ENCODE results near the gene ASPSCR1.
A peak's percentile ranks its signal among the peaks of the same experiment; 100 is the strongest.

Gene ASPSCR1

DNA sequence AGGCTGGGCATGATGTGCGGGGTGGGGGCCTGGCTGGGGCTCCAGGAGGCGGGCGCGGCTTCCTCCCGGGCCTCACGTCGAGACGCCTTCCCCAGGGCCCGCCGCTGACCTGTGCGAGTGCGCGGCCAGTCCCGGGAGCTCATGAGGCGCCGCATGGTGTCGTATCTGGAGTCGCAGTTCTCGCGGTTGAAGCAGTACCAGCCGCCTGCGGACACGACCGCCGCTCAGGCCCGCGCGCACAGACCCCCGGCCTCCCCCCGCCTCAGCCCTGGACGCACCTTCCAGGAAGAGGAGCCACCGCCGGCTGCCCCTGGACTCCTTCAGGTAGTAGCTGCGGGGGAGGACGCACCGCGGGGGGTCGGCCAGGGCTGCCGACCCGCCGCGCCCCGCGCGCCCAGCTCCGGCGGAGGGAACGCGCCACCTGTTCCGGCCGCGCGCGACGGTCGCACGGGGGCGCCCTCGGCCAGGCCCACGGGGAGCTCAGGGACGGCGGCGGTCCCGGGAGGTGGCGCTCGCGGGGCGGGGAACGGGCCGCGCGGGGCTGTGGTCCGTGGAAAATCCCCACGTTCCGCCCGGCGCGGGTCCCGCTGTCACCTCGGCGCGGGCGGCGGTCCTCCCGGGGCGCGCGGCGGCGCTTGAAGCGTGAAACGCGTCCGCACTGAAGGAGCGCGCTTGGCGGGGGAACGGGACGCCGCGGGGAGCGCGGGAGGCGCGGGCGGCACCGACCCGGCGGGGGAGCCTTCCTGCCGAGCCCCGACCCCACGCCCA, 17.9 kb upstream of the ASPSCR1 start:
- H3K36me3 Mint-ChIP-seq (ENCODE audit: insufficient read depth), result no peaks in the 10 kb centered on the region
- no peaks in the 10 kb centered on the region for H3K9me3 Mint-ChIP-seq
- no peak overlapping the region for H3K27ac Mint-ChIP-seq (ENCODE audit: low read depth)
- ATAC-seq (replicated peaks; ENCODE audit: extremely low read depth, poor library complexity, severe bottlenecking) (peak; percentile 94), DNase-seq (ENCODE audit: low spot score in 2 of 2) (peak; percentile 62 to 84)
- H3K4me3 Mint-ChIP-seq, result peak overlapping the region; percentile 65
- H3K27me3 Mint-ChIP-seq, result peaks cover 48% of the 10 kb centered on the region
- H3K4me1 Mint-ChIP-seq, result peaks cover 20% of the 10 kb centered on the region

GRCh38 chr17:81960130-81960958, 17.1 kb upstream of the ASPSCR1 start:
- ATAC-seq (replicated peaks; ENCODE audit: extremely low read depth, poor library complexity, severe bottlenecking), result no peak
- peaks cover 20% of the 10 kb centered on the region for H3K4me1 Mint-ChIP-seq
- H3K27me3 Mint-ChIP-seq, result peaks cover 53% of the 10 kb centered on the region
- no peaks in the 10 kb centered on the region for H3K9me3 Mint-ChIP-seq
- H3K27ac Mint-ChIP-seq (ENCODE audit: low read depth), result no peak overlapping the region
- peaks cover 2% of the 10 kb centered on the region for H3K36me3 Mint-ChIP-seq (ENCODE audit: insufficient read depth)
- H3K4me3 Mint-ChIP-seq, result peak overlapping the region; percentile 29
- no peak for DNase-seq (ENCODE audit: low spot score in 2 of 2)

DNA sequence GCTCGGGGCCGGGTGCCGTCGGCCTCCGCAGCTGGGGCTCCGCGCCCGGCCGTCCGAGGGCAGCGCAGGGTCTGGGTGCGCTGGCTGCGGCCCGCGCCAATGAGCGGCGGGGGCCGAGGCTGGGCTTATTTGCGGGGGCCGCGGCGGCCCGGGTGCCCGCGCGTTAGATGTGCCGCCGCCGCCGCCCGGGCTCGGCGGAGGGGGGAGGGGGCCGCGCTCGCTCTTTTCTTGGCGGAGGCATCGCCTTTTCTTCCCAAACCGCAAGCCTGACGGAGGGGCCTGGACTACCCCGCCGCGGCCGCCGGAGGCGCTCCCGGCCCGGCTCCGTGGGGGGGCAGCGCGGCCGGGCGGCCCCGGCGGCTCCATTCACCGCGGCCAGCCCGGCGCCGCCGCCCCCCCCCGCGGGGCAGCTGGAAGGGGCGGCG, 16.3 kb upstream of the ASPSCR1 start, which contains the start of gene NOTUM:
NOTUM (minus strand) TSS at position 101 of the 425 bp plus-strand sequence. CDS start 278 bp downstream, outside the sequence.
- peaks cover 2% of the 10 kb centered on the region for H3K36me3 Mint-ChIP-seq (ENCODE audit: insufficient read depth)
- ATAC-seq (replicated peaks; ENCODE audit: extremely low read depth, poor library complexity, severe bottlenecking) (no peak), DNase-seq (ENCODE audit: low spot score in 2 of 2) (no peak)
- H3K4me3 Mint-ChIP-seq, result peak within 1 kb of the TSS; percentile 29
- no peaks in the 10 kb centered on the region for H3K9me3 Mint-ChIP-seq
- H3K27me3 Mint-ChIP-seq, result peaks cover 53% of the 10 kb centered on the region
- H3K4me1 Mint-ChIP-seq, result peaks cover 20% of the 10 kb centered on the region
- H3K27ac Mint-ChIP-seq (ENCODE audit: low read depth), result no peak within 1 kb of the TSS

DNA sequence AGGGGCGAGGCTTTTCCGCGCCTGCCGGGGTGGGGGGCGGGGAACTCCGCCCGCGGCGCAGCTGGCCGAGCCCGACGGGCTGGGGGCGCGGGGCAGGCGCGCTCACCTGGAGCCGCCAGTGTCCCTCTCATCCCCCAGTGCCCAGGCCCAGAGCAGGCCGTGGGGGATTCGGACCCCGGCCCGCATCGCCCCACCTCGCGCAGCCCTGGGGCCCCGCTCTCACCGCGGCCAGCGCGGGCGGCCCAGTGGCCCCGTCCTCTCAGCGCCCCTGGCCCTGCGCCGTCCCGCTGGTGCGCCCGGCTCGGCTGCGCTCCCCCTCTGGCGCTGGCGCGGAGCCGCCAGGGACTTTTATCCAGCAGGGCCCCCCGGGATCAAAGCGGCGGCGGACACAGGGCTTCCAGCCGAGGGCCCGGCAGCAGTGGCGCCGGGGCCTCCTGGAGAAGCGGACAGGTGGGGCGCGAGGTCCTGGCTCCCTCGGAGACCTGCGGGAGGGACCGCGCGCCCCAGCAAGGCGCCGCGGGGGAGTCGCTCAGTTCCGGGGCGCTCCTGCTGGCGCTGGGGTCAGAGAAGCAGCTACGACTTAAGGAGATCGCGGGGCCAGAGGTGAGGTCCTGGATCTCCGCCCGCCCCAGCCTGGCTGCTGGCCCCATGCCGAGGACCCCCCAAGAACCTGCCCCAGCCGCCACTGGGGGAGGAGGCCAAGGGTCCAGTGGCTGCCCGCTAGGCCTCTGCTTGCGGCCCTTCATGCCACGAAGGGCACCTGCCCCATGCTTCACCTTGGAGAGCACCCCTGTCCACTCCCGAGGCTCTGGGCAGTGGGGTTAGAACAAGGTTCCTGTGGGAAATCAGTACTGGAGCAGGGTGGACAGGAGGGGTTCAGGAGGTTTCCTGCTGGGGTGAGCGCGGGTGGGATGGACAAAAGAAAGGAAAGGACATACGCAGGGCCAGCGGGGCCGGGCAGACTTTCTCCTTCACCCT, 15.6 kb upstream of the ASPSCR1 start:
- ATAC-seq (replicated peaks; ENCODE audit: extremely low read depth, poor library complexity, severe bottlenecking) (no peak), DNase-seq (ENCODE audit: low spot score in 2 of 2) (no peak)
- Mint-ChIP-seq H3K4me1 (peaks cover 20% of the 10 kb centered on the region), H3K4me3 (peak overlapping the region; percentile 27), H3K27me3 (peaks cover 53% of the 10 kb centered on the region), H3K36me3 (ENCODE audit: insufficient read depth) (peaks cover 2% of the 10 kb centered on the region), H3K9me3 (no peaks in the 10 kb centered on the region), H3K27ac (ENCODE audit: low read depth) (no peak overlapping the region)

DNA sequence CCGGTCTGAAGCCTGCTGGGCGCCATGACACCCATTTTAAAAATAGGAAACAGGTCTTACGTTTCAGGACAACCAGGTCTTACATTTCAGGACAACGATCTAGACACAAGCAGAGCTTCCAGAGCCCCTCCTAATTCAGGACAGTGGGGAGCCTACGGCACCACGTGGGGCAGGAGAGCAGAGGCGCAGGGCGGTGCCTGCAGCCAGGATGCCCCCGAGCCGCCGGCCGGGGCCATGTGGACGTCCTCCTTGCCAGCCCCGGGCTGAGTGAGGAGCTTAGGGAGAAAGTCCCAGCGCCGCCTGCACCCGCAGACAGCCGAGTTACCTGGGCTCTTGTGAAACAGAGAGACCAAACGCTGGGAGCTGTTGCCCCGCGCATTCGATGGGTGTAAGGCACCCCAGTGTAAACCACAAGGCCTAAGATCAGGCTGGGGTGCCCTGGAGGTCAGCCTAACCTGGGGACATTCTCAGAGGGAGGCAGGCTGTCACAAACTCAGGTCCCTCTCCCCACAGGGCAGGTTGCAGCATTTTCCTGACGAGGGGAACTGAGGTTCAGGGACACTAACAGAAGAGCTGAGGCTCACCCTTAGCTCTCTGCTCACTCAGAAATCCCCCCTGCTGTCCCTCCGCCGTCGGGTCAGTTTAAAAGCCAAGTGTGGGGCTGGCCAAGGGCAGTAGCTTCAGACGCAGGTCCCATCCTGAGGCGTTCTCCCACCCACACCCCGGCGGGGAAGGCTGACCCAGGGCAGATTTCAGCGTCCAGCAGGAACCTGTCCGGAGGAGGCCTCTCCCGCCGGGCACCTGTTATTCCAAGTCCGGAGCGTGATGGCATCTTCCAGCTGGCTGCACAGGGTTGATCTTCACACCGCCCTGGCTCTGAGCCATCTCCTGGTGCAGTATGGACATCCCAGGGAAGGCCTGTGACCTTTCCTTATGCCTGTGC, 14.7 kb upstream of the ASPSCR1 start:
- ATAC-seq (replicated peaks; ENCODE audit: extremely low read depth, poor library complexity, severe bottlenecking) (no peak), DNase-seq (ENCODE audit: low spot score in 2 of 2) (no peak)
- peaks cover 2% of the 10 kb centered on the region for H3K36me3 Mint-ChIP-seq (ENCODE audit: insufficient read depth)
- H3K4me1 Mint-ChIP-seq, result peaks cover 20% of the 10 kb centered on the region
- no peaks in the 10 kb centered on the region for H3K9me3 Mint-ChIP-seq
- no peak overlapping the region for H3K27ac Mint-ChIP-seq (ENCODE audit: low read depth)
- H3K27me3 Mint-ChIP-seq, result peaks cover 44% of the 10 kb centered on the region
- peak overlapping the region; percentile 27 for H3K4me3 Mint-ChIP-seq

DNA sequence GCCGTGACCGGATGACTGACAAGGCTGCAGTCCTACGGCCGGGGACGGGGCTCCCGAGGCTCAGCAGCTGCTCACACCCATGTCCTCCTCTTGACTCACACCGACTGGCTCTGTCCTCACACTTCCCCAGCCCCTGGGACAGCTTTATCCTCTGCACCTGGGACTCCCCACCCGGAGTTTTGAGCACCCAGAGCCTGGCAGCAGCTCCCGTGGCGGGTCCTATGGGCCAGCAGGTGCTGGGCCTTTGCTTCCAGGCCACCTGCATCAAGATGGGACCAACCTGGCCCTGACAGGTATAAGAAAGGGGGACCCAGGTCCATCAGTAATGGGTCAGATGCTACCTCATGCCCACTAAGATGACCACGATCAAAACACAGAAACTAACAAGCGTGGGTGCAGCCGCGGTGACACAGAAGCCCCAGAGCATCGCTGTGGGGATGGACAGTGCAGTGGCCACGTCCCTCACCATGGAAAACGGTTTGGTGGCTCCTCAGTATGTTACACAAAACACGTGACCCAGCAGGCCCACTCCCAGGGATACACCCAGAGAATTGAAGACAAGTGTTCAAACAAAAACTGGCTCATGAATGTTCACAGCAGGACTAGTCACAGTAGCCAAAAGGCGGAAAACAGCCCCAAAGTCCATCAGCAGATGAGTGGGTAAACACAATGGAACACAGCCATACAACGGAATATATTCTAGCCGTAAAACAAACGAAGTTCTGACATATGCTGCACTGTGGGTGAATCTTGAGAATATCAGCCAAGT, 13.2 kb upstream of the ASPSCR1 start:
- Mint-ChIP-seq H3K4me3 (peak overlapping the region; percentile 53), H3K27me3 (peaks cover 30% of the 10 kb centered on the region), H3K27ac (ENCODE audit: low read depth) (no peak overlapping the region), H3K36me3 (ENCODE audit: insufficient read depth) (peaks cover 4% of the 10 kb centered on the region), H3K4me1 (peaks cover 15% of the 10 kb centered on the region), H3K9me3 (no peaks in the 10 kb centered on the region)
- no peak for ATAC-seq (replicated peaks; ENCODE audit: extremely low read depth, poor library complexity, severe bottlenecking)
- no peak for DNase-seq (ENCODE audit: low spot score in 2 of 2)

DNA sequence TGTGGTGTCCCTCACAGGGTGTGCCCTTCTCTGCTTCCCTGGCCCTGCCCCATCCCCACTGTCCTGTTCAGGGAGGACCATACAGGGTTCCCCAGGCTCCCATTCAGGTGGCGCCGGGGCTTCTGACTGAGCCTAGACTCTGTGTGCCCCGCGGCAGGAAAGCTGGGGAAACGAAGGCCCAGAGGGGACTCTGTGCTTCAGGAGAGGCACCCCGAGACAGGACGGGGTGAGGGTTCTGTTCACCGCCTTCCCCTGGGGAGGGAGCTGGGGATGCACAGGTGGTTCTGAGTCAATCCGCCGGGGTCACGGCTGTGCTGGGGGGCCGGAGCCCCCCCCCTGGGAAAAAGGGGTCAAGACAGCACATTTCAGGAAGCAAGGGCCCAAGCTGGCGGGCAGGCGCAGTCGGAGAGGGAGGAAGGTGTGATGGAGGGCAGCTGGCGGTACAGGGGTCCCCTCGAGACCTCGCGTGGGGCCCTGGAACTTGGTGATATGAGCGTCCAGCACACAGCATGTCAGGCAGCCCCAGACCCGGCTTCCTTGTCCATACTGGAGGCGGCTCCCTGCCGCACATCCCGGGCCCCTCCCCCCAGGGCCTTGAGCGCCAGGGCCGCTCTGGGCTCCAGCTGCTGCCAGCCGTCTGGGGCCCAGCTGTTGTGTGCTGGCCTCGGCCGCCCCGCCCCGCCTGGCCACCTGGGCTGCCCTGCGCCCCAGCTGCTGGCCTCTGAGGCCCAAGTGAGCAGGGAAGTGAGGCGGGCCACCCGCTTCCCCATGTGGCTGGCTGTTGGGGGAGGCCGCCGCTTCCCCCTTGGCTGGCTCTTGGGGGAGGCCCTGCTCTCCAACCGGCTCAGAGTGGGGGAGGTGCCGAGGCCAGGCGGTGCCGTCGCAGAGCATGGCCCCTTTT, 10.8 kb upstream of the ASPSCR1 start:
- no peak overlapping the region for H3K27ac Mint-ChIP-seq (ENCODE audit: low read depth)
- peaks cover 30% of the 10 kb centered on the region for H3K27me3 Mint-ChIP-seq
- H3K4me3 Mint-ChIP-seq, result peak overlapping the region; percentile 13
- no peaks in the 10 kb centered on the region for H3K9me3 Mint-ChIP-seq
- H3K36me3 Mint-ChIP-seq (ENCODE audit: insufficient read depth), result peaks cover 4% of the 10 kb centered on the region
- ATAC-seq (replicated peaks; ENCODE audit: extremely low read depth, poor library complexity, severe bottlenecking) (no peak), DNase-seq (ENCODE audit: low spot score in 2 of 2) (no peak)
- H3K4me1 Mint-ChIP-seq, result peaks cover 15% of the 10 kb centered on the region

DNA sequence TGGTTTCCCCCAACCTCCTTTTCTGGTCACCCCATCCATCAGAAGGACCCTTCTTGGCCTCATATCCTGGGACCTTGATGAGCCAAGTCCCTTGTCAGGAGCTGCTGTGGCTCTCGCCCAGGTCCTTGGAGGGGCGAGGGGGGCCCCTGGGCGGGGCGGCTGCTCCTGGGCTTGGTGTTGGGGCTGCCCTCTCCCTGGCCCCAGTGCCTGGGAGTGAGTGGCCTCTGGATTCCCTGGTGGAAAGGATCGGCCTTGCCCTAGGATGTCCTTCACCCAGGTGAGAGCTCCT, 10.2 kb upstream of the ASPSCR1 start:
- Mint-ChIP-seq H3K36me3 (ENCODE audit: insufficient read depth) (peaks cover 4% of the 10 kb centered on the region), H3K27ac (ENCODE audit: low read depth) (no peak overlapping the region), H3K4me1 (peaks cover 15% of the 10 kb centered on the region), H3K9me3 (no peaks in the 10 kb centered on the region), H3K4me3 (peak overlapping the region; percentile 55), H3K27me3 (peaks cover 28% of the 10 kb centered on the region)
- DNase-seq (ENCODE audit: low spot score in 2 of 2) (no peak), ATAC-seq (replicated peaks; ENCODE audit: extremely low read depth, poor library complexity, severe bottlenecking) (no peak)

GRCh38 chr17:81967533-81968395, 9.7 kb upstream of the ASPSCR1 start:
- peaks cover 4% of the 10 kb centered on the region for H3K36me3 Mint-ChIP-seq (ENCODE audit: insufficient read depth)
- H3K27ac Mint-ChIP-seq (ENCODE audit: low read depth), result no peak overlapping the region
- H3K4me1 Mint-ChIP-seq, result peaks cover 15% of the 10 kb centered on the region
- peak; percentile 95 for ATAC-seq (replicated peaks; ENCODE audit: extremely low read depth, poor library complexity, severe bottlenecking)
- peaks cover 22% of the 10 kb centered on the region for H3K27me3 Mint-ChIP-seq
- DNase-seq (ENCODE audit: low spot score in 2 of 2), result peak; percentile 61 to 66
- H3K9me3 Mint-ChIP-seq, result no peaks in the 10 kb centered on the region
- H3K4me3 Mint-ChIP-seq, result peak overlapping the region; percentile 55

- ATAC-seq (replicated peaks; ENCODE audit: extremely low read depth, poor library complexity, severe bottlenecking), result no peak
- no peak overlapping the region for H3K27ac Mint-ChIP-seq (ENCODE audit: low read depth)
- peaks cover 11% of the 10 kb centered on the region for H3K4me1 Mint-ChIP-seq
- peaks cover 4% of the 10 kb centered on the region for H3K36me3 Mint-ChIP-seq (ENCODE audit: insufficient read depth)
- no peaks in the 10 kb centered on the region for H3K9me3 Mint-ChIP-seq
- peaks cover 16% of the 10 kb centered on the region for H3K27me3 Mint-ChIP-seq
- H3K4me3 Mint-ChIP-seq, result peak overlapping the region; percentile 55
- no peak for DNase-seq (ENCODE audit: low spot score in 2 of 2)
Observed at GRCh38 chr17:81968396-81968745, 9.1 kb upstream of the ASPSCR1 start.

Measured in central memory CD8-positive, alpha-beta T cell (primary cell).